IPS DF 4.7 (cell line): Measurements from ENCODE around the gene APOB.

Experiments
- DNase-seq: peaks from one replicate; pipeline ENCODE4 v3.0.0-alpha.2; 2013; ENCODE audit warnings: low spot score; ENCODE audit errors: extremely low read depth

APOB gene

GRCh38 chr2:21043744-21044532 is at the start of gene APOB:
Gene APOB, minus strand, starts transcription at chr2:21044073. Its CDS starts 128 bp downstream, at chr2:21043945.
- no peak for DNase-seq

DNA sequence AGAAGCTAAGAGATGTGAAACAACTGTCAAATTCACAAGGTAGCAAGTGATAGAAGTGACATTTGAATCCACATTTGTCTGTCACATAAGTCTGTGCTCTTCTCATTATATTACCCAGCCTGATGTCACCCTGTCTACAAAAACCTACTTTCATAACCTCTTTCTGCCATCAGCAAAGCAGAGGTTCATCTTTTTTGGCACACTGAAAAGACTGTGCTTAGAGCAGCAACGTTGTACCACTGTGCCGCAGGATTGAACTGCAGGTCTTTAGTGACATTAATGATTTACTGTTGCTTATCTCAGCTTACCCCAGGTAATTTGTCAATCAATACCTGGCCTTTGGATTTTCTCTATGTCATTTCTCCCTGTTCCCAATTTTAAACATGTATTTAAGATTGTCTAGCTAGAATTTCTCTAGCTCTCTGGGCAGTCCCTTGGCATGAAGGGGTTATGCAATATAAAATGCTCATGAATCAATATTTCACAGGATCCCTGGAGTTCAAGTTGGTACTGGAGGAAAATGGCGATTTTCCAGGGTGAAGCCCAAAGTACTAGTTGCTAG is 48.5 kb upstream of the APOB start:
- no peak for DNase-seq

GRCh38 chr2:21084401-21084800 is 40.5 kb upstream of the APOB start:
- no peak for DNase-seq

- no peak for DNase-seq
These were observed 39.6 kb upstream of the APOB start for GRCh38 chr2:21083482-21083881.

DNA sequence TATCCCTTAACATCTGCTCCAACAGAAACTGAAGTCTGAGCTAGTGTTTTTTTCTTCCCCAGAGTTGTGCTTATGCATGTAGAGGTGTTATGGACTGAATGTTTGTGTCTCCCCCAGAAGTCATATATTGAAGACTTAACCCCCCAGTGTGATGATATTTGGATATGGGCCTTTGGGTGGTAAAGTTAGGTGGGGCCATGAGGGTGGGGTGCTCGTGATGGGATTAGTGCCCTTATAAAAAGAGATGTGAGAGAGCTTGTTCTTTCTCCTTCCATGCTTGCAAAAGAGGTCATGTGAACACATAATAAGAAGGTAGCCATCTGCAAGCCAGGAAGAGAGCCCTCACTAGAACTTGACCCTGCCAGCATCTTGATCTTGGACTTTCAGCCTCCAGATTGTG is 34.4 kb upstream of the APOB start:
- no peak for DNase-seq

DNA sequence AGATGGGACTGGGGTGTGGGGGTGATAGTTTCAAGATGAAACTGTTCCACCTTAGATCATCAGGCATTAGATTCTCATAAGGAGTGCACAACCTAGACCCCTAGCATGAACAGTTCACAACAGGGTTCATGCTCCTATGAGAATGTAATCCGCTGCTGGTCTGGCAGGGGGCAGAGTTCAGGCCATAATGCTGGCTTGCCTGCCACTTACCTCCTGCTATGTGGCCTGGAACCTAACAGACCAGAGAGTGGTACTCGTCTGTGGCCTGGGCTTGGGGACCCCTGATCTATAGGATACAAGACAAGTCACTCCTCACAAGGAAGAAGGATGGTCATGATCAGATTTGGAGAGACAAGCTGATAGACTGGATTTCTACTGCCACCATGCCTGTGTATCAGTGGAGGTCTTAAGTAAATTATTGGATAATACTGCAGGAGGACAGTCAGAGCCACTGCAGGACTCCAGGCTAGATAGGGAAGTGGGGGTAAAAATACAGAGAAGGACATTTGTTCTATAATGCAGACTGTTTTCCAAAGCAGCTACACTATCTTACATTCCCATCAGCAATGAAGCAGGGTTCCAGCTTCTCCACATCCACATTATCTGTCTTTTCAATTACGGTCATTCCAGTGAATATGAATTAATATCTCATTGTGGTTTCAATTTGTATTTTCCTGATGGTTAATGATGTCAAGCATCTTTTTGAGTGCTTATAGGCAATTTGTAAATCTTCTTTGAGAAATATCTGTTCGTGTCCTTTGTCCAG is 28.8 kb upstream of the APOB start:
- DNase-seq, result no peak

- DNase-seq, result no peak
These were observed 26.7 kb upstream of the APOB start for GRCh38 chr2:21070341-21071257.

DNA sequence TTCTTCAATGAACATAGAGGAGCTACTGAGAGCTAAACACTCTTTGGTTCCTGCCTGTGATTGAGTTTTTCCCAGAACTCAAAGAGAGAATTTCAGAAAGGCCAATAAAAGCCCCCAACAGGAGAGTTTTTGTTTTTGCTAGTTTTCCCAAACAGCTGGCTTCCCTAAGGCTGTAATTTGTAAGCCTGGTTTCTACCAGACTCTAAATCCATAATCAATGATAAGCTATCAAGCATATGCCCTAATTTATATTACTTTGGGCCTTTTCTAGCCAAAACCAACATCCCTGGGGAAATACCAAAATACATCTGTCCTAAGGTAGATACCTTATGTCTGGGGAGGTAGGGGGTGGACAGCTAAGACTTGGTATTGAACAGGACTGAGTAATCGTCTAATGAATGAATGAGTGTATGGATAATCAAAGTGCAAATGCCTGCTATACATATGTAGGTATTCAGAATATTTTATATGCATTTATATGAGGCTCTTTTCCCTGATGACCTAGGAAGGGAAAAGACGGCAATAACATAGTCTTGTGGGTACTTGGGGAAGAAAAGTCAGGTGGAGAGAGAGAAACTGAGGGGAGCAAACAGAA is 26.0 kb upstream of the APOB start:
- DNase-seq, result no peak

DNA sequence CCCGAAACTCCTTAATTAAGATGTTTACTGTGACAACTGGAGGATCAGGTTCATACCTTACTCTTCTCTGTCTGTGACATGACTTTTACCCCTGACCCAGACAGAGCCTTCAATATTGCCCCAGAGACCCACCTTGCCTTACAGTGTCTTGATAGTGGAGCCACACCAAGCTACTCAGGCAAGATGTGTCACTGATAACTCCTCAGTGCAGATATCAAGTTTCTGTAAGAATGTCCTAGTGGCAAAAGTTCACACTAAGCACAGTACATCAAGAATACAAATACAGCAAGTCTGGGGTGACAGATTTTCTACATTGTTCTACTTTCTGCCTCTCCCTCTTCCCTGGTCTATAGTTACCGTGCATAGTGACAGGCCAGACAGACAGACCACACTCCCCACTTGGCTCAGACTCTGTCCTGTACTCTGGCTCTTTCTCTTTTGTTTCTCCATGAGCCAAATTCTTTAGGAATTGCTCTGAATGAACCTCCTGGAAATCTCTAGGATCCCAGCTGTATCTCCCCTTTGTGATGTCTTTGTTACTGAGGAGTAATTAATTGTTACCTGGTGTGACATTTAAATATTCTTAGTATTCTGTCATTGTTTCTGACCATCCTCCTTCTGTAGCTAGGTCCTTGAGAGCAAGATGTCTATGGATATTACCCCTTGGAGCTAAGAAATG is 24.1 kb upstream of the APOB start:
- DNase-seq, result no peak

DNA sequence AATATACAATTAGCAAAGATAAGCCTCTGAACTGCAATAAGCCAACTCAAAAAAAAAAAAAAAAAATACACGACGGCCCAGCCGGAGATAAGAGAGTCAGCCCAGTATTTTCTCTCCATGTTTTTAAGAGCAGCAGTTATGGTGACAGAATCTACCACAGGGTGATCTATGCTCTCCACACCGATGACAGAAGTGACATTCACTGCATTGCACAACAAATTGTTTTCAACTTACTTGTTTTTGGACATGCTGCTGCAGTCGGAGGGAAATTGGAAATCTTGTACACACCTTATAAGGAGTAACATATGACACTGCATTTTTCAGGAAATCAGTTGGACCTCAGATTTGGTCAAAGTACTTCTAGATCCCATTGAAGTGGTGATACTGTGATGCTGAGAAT is 23.3 kb upstream of the APOB start:
- no peak for DNase-seq

- no peak for DNase-seq
These were observed 16.2 kb upstream of the APOB start for GRCh38 chr2:21059885-21060610.

DNA sequence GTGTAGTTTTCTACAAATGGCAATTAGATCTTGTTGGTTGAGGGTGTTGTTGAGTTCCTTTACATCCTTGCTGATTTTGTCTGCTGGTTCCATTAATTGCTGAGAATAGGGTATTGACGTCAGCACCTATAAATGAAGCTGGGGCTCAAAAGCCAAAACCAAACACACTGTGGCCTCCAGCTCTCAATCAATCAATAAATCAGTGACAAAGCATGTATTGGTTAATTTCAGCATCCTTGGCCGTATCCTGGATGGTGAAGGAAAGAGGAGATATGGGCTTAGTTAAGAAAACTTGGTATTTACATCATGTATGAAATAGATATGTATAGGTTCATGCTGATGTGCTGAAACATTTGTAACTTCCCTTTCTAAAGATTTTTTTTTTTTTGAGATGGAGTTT is 13.2 kb upstream of the APOB start:
- DNase-seq, result no peak

DNA sequence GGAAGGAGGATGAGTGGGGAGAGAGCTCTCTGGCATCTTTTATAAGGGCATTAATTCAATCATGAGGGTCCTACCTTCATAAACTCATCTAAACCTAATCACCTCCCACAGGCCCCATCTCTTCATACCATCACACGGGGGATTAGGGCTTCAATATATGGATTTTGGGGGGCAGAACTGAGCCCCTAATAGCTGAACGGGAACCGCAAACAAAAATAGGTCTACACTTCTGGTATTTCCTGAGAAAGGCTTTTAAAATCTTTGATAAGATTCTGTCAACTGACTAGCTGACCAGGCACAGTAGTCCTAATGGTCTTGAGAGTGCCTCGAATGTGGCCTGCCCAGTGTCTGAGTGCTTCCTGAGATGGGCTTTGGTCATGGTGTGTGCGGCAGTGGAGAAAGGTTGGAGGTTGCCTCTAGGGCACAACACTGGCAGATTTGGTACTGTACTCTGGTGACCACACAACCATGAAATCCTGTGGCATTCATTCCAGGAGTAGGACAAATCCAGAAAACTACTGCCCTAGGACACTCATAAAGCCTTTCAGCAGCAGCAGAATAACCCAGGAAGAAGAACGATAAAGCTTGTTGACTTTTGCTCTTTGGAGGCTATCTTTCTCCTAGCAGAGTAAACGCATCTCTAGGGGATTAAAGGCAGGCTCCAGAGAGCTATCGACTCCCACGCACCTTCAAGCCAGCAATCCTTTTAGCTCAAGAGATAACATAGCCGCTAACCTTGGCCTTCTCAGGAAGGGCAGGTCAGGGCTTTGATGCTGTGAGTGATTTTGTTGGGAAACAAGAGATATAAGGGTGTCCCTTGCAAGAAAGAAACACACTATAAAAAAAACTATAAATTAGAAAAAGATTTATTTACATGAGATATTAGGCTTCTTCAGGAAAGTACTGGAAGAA is 12.3 kb upstream of the APOB start:
- no peak for DNase-seq

GRCh38 chr2:21055451-21055850 is 11.6 kb upstream of the APOB start:
- no peak for DNase-seq

- no peak for DNase-seq
These were observed 10.1 kb upstream of the APOB start for GRCh38 chr2:21054011-21054410.

DNA sequence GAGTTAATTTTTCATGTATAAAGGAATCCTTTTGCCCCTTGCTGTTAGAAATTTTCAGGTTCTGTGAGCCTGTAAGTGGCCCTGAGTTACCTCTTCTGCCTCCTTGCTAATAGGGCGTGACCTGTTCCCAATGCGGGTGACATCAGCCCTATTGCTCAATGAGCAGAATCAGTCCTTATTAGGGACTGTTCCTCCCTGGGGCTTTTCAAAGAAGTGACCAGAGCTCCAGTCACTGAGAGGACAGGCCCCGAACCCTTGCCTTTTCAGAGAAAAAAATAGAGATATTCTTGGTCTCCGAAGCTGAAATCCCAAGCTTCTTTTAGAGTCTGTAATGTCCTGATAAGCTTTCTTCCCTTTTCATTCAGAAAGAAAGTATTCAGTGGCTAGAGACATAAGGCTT is 8.2 kb upstream of the APOB start:
- no peak for DNase-seq

GRCh38 chr2:21050164-21050563 is 6.3 kb upstream of the APOB start:
- DNase-seq, result no peak

DNA sequence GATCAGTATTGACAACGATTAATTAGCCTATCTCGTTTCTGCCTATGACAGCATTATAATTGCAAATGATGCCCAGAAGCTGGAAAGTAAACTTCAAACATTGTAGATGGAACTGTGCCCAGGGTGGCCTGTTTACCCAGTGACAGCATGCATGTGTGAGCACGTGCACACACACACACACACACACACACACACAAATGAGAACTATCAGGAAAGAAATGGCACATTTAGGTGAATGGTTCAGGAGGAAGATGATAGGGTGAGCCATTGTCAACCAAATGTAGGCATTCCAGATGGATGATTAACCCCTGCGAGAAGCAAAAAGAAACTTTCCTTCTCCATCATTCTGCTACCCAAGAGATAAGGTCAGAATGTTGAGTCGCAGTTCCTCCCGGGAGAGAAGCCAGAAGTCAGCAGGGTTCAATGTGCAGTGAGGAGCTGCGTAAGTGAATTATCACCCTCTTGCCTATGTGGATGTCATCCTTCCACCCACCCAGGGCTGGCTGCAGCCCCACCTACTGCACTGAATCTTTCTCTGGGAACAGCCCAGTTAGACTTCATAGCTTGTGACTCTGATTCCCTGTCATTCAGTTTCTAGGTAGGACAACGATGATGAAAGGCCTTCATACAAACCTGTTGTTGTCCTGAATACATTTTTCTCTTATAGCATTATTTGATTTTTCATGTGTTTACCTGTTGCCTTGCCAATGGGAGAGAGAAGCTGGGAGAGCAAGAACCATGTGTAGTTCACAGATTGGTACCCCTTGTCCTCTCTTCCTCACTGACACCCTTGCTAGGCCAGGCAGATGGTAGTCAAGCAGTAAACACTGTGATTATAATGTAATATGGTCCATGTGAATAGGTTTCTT is 3.5 kb upstream of the APOB start:
- no peak for DNase-seq
